ENCODE results near the gene MAB21L4. TPM values are rescaled to one million over a fixed set of nuclear protein-coding genes. Genes with fewer than 3 reads are reported as not detected.

The MAB21L4 gene
- total RNA-seq, 2 donors from 2014 or later: 6.1 to 22.2 TPM

GRCh38 chr2:240888890-240889573 is 6.9 kb downstream of the MAB21L4 start:
- Histone ChIP-seq H3K9me3 (no peaks in the 10 kb centered on the region), H3K36me3 (no peaks in the 10 kb centered on the region), H3K27ac (no peak overlapping the region), H3K4me1 (peaks cover 9% of the 10 kb centered on the region), H3K4me3 (no peak overlapping the region), H3K9ac (ENCODE audit: low read depth in 2 of 2, low read length in 2 of 2) (no peak overlapping the region), H3K27me3 (no peaks in the 10 kb centered on the region)
- DNase-seq: no peak
- intact Hi-C loops (cut with DNase I): no loop called here
- no peak for TF ChIP-seq CTCF (IDR thresholded peaks at IDR 0.05)

GRCh38 chr2:240888130-240888889 is 7.6 kb downstream of the MAB21L4 start:
- Histone ChIP-seq H3K27ac (no peak overlapping the region), H3K4me3 (no peak overlapping the region), H3K9me3 (no peaks in the 10 kb centered on the region), H3K9ac (ENCODE audit: low read depth in 2 of 2, low read length in 2 of 2) (no peak overlapping the region), H3K27me3 (no peaks in the 10 kb centered on the region), H3K4me1 (peaks cover 9% of the 10 kb centered on the region), H3K36me3 (no peaks in the 10 kb centered on the region)
- intact Hi-C loops (cut with DNase I): no loop called here
- no peak for DNase-seq
- no peak for TF ChIP-seq CTCF (IDR thresholded peaks at IDR 0.05)

- H3K4me1 ChIP-seq: peaks cover 9% of the 10 kb centered on the region
- no peak overlapping the region for H3K9ac ChIP-seq (ENCODE audit: low read depth in 2 of 2, low read length in 2 of 2)
- no peak overlapping the region for H3K4me3 ChIP-seq
- H3K9me3 ChIP-seq: no peaks in the 10 kb centered on the region
- DNase-seq: no peak
- no peaks in the 10 kb centered on the region for H3K36me3 ChIP-seq
- H3K27me3 ChIP-seq: no peaks in the 10 kb centered on the region
- no peak for TF ChIP-seq CTCF (IDR thresholded peaks at IDR 0.05)
- intact Hi-C loops (cut with DNase I): no loop called here
- no peak overlapping the region for H3K27ac ChIP-seq
These were observed 8.3 kb downstream of the MAB21L4 start for GRCh38 chr2:240887631-240888030.

- intact Hi-C loops (cut with DNase I): no loop called here
- TF ChIP-seq CTCF (IDR thresholded peaks at IDR 0.05): no peak
- Histone ChIP-seq H3K4me3 (no peak overlapping the region), H3K36me3 (no peaks in the 10 kb centered on the region), H3K27ac (no peak overlapping the region), H3K27me3 (no peaks in the 10 kb centered on the region), H3K4me1 (peaks cover 9% of the 10 kb centered on the region), H3K9me3 (no peaks in the 10 kb centered on the region), H3K9ac (ENCODE audit: low read depth in 2 of 2, low read length in 2 of 2) (no peak overlapping the region)
- DNase-seq: no peak
These were observed 9.0 kb downstream of the MAB21L4 start for GRCh38 chr2:240886678-240887609.

- Histone ChIP-seq H3K4me1 (peaks cover 9% of the 10 kb centered on the region), H3K9me3 (no peaks in the 10 kb centered on the region), H3K27me3 (no peaks in the 10 kb centered on the region), H3K4me3 (no peak overlapping the region), H3K9ac (ENCODE audit: low read depth in 2 of 2, low read length in 2 of 2) (no peak overlapping the region), H3K27ac (no peak overlapping the region), H3K36me3 (no peaks in the 10 kb centered on the region)
- no peak for TF ChIP-seq CTCF (IDR thresholded peaks at IDR 0.05)
- DNase-seq: no peak
- intact Hi-C loops (cut with DNase I): no loop called here
These were observed 9.9 kb downstream of the MAB21L4 start for GRCh38 chr2:240886023-240886565.

All from colonic mucosa (tissue), 4 donors.